Calu3 (cell line): ENCODE results near the gene LRP8. TPM values are rescaled to one million over a fixed set of nuclear protein-coding genes. Genes with fewer than 3 reads are reported as not detected.
"Not testable (repeated sequence)": the region's sequence is repeated elsewhere in the genome, so short reads cannot be mapped to it uniquely, and the experiment has no call there.

ENCODE experiments used
- BruUV-seq: library from RNA; stranded (reverse); fragments of 400-500 nt; replicated peaks from 2 replicates; lab custom pipeline; 2021; lab: Mats Ljungman, UMichigan
- CTCF ChIA-PET: fragments of 300-600 bp; sonication (Branson Sonifier 250); formaldehyde crosslinking; loops from one replicate; lab custom pipeline; 2022; ENCODE audit warnings: antibody characterized with exemption; lab: Charles Lee
- DNase-seq: peaks from one replicate; pipeline ENCODE4 v3.0.0; 2022
- H3K27ac Mint-ChIP-seq: one replicate; pipeline ENCODE4 v1.8.0; 2022; ENCODE audit warnings: mixed read lengths; ENCODE audit not compliant: unreplicated experiment
- H3K27me3 Mint-ChIP-seq: one replicate; pipeline ENCODE4 v1.8.0; 2022; ENCODE audit warnings: mixed read lengths; ENCODE audit not compliant: unreplicated experiment
- H3K36me3 Mint-ChIP-seq: one replicate; pipeline ENCODE4 v1.8.0; 2022; ENCODE audit warnings: mild to moderate bottlenecking, moderate library complexity, mixed read lengths; ENCODE audit not compliant: insufficient read depth, unreplicated experiment
- H3K4me1 Mint-ChIP-seq: one replicate; pipeline ENCODE4 v1.8.0; 2022; ENCODE audit warnings: mild to moderate bottlenecking, low read depth, mixed read lengths; ENCODE audit not compliant: unreplicated experiment
- H3K4me3 Mint-ChIP-seq: one replicate; pipeline ENCODE4 v1.8.0; 2022; ENCODE audit warnings: mild to moderate bottlenecking, low read depth, moderate library complexity, mixed read lengths; ENCODE audit not compliant: unreplicated experiment
- H3K9me3 Mint-ChIP-seq: one replicate; pipeline ENCODE4 v1.8.0; 2022; ENCODE audit warnings: low read depth, mixed read lengths; ENCODE audit not compliant: unreplicated experiment
- CTCF ChIP-seq: fragments of 200-600 bp; IDR thresholded peaks from one replicate; pipeline ENCODE4 v1.8.0; 2022; ENCODE audit warnings: antibody characterized with exemption; ENCODE audit not compliant: unreplicated experiment
- intact Hi-C: fragments of 100-400 bp; cut with micrococcal nuclease; formaldehyde crosslinking; loops from one replicate; pipeline ENCODE4 v1.10.0; 2022; ENCODE audit not compliant: unreplicated experiment
- total RNA-seq: library from RNA; stranded (reverse); gene quantifications from 2 replicates; pipeline ENCODE4 v1.2.3, GENCODE V29; 2022

LRP8 gene
- total RNA-seq, 1 experiment from 2014 or later = 104 TPM

DNA sequence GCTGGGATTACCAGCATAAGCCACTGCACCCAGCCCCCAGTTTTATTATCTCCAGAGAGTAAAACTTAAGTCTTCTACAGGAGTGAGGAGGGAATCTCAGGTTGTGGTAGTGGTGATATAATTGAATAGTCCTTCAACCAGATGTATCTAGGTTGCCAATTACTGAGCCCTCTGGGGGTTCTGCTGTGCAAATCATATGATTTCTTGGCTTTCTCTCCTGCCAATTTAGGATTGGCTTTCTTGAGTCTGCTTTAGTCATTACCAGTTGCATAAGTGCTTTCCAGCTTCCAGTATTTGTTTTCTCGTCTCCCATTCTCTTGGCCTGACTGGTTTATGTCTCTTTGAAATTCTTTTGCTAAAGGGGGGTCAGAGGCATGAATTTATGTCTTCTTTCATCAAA is 120.1 kb downstream of the LRP8 start:
- CTCF ChIA-PET = no interaction called here
- no peaks in the 10 kb centered on the region for H3K4me1 Mint-ChIP-seq
- intact Hi-C loops = no loop called here

DNA sequence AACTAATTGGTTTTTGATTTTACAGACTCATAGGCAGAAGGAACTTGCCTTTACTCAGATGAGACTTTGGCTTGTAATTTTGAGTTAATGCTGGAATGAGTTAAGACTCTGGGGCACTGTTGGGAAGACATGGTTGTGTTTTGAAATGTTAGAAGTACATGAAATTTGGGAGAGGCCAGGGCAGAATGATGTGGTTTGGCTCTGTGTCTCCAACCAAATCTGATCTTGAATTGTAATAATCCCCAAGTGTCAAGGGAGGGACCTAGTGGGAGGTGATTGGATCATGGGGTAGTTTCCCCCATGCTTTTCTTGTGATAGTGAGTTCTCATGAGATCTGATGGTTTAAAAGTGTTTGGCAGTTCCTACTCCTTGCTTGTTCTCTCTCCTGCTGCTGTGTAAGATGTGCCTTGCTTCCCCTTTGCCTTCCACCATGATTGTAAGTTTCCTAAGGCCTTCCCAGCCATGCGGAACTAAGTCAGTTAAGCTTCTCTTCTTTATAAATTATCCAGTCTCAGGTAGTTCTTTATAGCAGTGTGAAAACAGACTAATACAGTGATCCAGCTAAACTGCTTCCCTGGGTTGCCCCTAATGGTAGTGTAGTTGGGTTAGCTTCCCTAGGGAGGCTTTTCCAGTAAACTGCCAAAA is 121.0 kb downstream of the LRP8 start:
- Mint-ChIP-seq H3K27me3 (no peaks in the 10 kb centered on the region), H3K4me1 (no peaks in the 10 kb centered on the region), H3K4me3 (no peak overlapping the region), H3K36me3 (peaks cover 42% of the 10 kb centered on the region), H3K9me3 (peaks cover 7% of the 10 kb centered on the region), H3K27ac (no peak overlapping the region)
- CTCF ChIA-PET = no interaction called here
- BruUV-seq = no TSS peak
- intact Hi-C loops = no loop called here
- DNase-seq = no peak
- no peak for TF ChIP-seq CTCF

More for the DNA sequence above, 120.1 kb downstream of the LRP8 start:
- H3K36me3 Mint-ChIP-seq = peaks cover 45% of the 10 kb centered on the region
- BruUV-seq = no TSS peak
- no peak for TF ChIP-seq CTCF
- H3K4me3 Mint-ChIP-seq = no peak overlapping the region
- H3K27me3 Mint-ChIP-seq = no peaks in the 10 kb centered on the region
- peaks cover 7% of the 10 kb centered on the region for H3K9me3 Mint-ChIP-seq
- H3K27ac Mint-ChIP-seq = no peak overlapping the region
- no peak for DNase-seq

- CTCF ChIA-PET = not testable (repeated sequence)
Observed at GRCh38 chr1:53206083-53206685, 121.7 kb downstream of the LRP8 start.

DNA sequence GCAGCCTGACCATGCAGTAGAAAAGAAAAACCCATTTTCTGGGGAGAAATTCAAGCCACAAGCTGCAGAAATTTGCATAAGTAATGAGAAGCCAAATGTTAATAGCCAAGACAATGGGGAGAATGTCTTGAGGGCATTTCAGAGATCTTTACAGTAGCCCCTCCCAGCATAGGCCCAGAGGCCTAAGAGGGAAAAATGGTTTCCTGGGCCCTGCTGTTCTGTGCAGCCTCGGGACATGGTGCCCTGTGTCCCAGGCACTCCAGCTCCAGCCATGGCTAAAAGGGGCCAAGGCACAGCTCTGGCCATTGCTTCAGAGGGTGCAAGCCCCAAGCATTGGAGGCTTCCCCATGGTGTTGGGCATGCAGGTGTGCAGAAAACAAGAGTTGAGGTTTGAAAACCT is 122.4 kb downstream of the LRP8 start:
- H3K4me1 Mint-ChIP-seq, CTCF ChIA-PET, DNase-seq, intact Hi-C loops, H3K4me3 Mint-ChIP-seq, BruUV-seq, H3K9me3 Mint-ChIP-seq, H3K27ac Mint-ChIP-seq, H3K27me3 Mint-ChIP-seq: not testable (repeated sequence)
- H3K36me3 Mint-ChIP-seq = peaks cover 33% of the 10 kb centered on the region

More at GRCh38 chr1:53206083-53206685, 121.7 kb downstream of the LRP8 start:
- H3K9me3 Mint-ChIP-seq, H3K27me3 Mint-ChIP-seq, intact Hi-C loops, H3K4me3 Mint-ChIP-seq, H3K27ac Mint-ChIP-seq, BruUV-seq, DNase-seq, H3K4me1 Mint-ChIP-seq: not testable (repeated sequence)
- H3K36me3 Mint-ChIP-seq = peaks cover 35% of the 10 kb centered on the region

GRCh38 chr1:53203466-53203865 is 124.4 kb downstream of the LRP8 start:
- Mint-ChIP-seq H3K27ac (no peak overlapping the region), H3K4me1 (peaks cover under 1% of the 10 kb centered on the region), H3K36me3 (peaks cover 25% of the 10 kb centered on the region), H3K9me3 (peaks cover 7% of the 10 kb centered on the region), H3K27me3 (no peaks in the 10 kb centered on the region), H3K4me3 (no peak overlapping the region)
- BruUV-seq = no TSS peak
- DNase-seq = no peak
- no peak for TF ChIP-seq CTCF
- intact Hi-C loops = no loop called here
- CTCF ChIA-PET = interaction anchor here (0.5 kb wide), 1 partner anchor 161 kb away, joined by 3 read pairs; no protein-coding TSS in a partner anchor
